Measurements from ENCODE around the gene CCL25.

DNA sequence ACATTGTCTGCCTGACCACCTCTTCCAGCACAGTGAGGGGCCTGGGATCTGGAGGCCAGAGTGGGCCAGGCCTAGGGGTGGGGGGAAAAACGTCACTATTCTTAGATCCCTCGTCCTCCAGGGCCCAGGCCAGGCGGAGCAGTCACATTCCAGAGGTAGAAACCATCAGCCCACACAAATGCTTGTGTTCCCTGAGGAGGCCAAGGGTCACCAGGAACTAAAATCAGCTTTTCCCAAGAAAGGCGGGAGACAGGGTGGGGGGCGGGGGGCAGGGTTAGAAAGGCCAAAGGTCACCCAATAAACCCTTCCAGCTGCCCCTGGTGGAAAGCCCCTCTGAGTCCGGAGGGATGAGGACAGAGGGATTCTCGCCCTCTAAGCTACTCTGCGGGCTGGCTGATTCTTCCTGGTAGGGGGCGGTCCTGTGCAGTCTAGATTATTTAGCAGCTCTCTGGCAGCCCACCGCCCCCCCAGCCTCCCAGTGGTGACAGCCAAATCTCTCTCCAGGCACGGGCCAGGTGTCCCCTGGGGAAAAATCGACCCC lies 23.5 kb upstream of the CCL25 start:
- TF ChIP-seq POLR2A (IDR thresholded peaks at IDR 0.05): no peak
- TF ChIP-seq, protein P1, sequence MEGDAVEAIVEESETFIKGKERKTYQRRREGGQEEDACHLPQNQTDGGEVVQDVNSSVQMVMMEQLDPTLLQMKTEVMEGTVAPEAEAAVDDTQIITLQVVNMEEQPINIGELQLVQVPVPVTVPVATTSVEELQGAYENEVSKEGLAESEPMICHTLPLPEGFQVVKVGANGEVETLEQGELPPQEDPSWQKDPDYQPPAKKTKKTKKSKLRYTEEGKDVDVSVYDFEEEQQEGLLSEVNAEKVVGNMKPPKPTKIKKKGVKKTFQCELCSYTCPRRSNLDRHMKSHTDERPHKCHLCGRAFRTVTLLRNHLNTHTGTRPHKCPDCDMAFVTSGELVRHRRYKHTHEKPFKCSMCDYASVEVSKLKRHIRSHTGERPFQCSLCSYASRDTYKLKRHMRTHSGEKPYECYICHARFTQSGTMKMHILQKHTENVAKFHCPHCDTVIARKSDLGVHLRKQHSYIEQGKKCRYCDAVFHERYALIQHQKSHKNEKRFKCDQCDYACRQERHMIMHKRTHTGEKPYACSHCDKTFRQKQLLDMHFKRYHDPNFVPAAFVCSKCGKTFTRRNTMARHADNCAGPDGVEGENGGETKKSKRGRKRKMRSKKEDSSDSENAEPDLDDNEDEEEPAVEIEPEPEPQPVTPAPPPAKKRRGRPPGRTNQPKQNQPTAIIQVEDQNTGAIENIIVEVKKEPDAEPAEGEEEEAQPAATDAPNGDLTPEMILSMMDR (IDR thresholded peaks at IDR 0.05): no peak
